ENCODE measurements around the gene QRICH2.
A peak's percentile ranks its signal among the peaks of the same experiment; 100 is the strongest.
"Not testable (repeated sequence)": the region's sequence is repeated elsewhere in the genome, so short reads cannot be mapped to it uniquely, and the experiment has no call there.

QRICH2 gene

DNA sequence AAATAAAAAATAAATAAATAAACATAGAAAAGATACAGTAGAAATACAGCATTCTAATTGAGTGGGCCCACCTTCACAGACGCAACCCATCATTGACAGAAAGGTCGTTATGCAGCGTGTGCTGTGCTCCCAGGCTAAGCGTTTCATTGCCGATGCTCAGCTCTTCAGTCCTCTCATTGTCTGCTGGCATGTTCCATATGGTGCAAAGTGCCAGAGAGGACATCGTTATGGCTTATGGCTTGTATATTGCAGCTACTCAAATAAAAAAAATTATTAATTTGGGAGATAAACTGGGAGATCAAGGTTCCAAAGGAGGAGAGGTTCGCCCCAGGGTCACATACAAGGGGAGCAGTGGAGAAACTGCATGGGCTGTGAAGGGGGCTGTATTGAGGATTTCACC lies 54.2 kb downstream of the QRICH2 start:
- H3K4me3 ChIP-seq (ENCODE audit: extremely low read depth, insufficient read depth, low read length, poor library complexity, severe bottlenecking): no peak overlapping the region
- H3K36me3 ChIP-seq (ENCODE audit: control insufficient read depth, insufficient read depth, low read length): no peaks in the 10 kb centered on the region
- H3K9me3 ChIP-seq (ENCODE audit: control insufficient read depth, low read length): no peaks in the 10 kb centered on the region

DNA sequence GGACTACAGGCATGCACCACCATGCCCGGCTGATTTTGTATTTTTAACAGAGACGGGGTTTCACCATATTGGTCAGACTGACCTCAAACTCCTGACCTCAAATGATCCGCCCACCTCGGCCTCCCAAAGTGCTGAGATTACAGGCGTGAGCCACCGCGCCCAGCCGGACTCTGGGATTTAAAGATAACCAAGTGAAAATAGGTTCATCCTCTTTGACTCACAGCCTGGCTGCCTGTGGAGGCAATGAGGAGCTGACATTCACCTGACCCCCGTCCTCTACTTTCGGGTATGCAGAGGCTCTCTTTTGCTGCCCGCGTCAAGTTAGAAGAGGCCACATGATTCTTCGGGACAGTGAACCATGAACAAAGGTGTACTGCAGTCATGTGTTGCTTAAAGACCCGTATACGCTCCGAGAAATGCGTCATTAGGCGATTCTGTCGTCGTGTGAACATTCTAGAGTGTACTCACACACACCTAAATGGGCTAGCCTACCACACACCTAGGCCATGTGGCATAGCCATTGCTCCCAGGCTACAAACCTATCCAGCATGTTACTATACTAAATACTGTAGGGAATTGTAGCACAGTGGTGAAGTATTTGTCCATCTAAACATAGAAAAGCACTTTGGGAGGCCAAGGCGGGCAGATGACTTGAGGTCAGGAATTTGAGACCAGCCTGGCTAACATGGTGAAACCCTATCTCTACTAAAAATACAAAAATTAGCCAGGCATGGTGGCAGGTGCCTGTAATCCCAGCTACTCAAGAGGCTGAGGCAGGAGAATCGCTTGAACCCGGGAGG lies 54.9 kb downstream of the QRICH2 start:
- H3K4me3 ChIP-seq (ENCODE audit: extremely low read depth, insufficient read depth, low read length, poor library complexity, severe bottlenecking); H3K9me3 ChIP-seq (ENCODE audit: control insufficient read depth, low read length); H3K27ac ChIP-seq (ENCODE audit: low read depth, low read length, severe bottlenecking); H3K36me3 ChIP-seq (ENCODE audit: control insufficient read depth, insufficient read depth, low read length): not testable (repeated sequence)
- WGBS, 2 experiments (ENCODE audit: insufficient coverage in 2 of 2): 95 to 97% methylated on average over 20 to 21 of the region's 23 CpGs
- H3K4me1 ChIP-seq (ENCODE audit: control insufficient read depth, insufficient read depth, low read length, poor library complexity, severe bottlenecking): peaks cover 12% of the 10 kb centered on the region

More for the DNA sequence above, 54.2 kb downstream of the QRICH2 start:
- H3K4me1 ChIP-seq (ENCODE audit: control insufficient read depth, insufficient read depth, low read length, poor library complexity, severe bottlenecking): peaks cover 12% of the 10 kb centered on the region
- 94 to 98% methylated on average over 5 to 6 of the region's 7 CpGs for WGBS, 2 experiments (ENCODE audit: insufficient coverage in 2 of 2)
- no peak overlapping the region for H3K27ac ChIP-seq (ENCODE audit: low read depth, low read length, severe bottlenecking)

DNA sequence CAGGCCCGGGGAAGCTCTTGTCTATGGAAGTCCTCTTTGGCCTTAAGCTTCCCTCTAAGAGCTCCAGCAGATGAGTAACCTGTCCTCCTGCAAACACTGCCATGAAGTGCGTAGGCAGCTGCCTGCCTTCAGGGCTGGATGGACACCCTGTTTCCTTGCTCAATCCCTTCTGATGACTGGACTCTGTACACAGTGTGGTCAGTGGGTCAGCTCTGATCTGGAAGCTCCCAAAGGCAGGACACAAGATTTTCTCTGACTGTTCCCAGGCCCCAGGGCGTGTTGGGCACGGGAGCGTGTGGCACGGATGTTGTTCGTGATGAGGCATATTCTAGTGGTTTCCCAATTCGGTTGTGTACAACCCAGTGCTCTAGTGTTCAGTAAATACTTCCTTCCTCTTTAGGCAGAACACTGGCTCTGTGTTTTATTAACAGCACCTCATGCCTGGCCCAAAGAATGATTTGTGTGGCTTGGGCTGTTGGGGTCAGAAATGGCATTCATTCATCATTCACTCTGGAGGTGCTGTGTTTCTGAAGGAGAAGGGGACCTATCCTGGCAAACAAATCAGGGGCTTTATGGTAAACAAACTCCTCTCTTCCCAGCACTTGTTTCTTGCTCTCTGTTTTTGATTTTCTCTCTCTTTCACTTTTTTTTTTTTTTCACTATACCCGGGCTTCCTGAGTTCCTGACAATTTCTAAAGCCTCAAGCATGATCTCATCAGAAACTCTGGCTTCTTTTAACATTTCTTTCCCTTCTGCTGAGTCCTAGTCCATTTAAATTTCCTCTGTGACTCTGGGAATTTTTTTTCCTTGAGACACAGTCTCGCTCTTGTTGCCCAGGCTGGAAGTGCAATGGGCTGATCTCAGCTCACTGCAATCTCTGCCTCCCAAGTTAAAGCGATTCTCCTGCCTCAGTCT lies 55.8 kb downstream of the QRICH2 start:
- H3K36me3 ChIP-seq (ENCODE audit: control insufficient read depth, insufficient read depth, low read length): no peaks in the 10 kb centered on the region
- H3K4me1 ChIP-seq (ENCODE audit: control insufficient read depth, insufficient read depth, low read length, poor library complexity, severe bottlenecking): peaks cover 12% of the 10 kb centered on the region
- WGBS, 2 experiments (ENCODE audit: insufficient coverage in 2 of 2): 86 to 88% methylated on average over 11 of the region's 11 CpGs
- H3K4me3 ChIP-seq (ENCODE audit: extremely low read depth, insufficient read depth, low read length, poor library complexity, severe bottlenecking): no peak overlapping the region
- H3K27ac ChIP-seq (ENCODE audit: low read depth, low read length, severe bottlenecking): peak overlapping the region; percentile 71
- no peaks in the 10 kb centered on the region for H3K9me3 ChIP-seq (ENCODE audit: control insufficient read depth, low read length)

DNA sequence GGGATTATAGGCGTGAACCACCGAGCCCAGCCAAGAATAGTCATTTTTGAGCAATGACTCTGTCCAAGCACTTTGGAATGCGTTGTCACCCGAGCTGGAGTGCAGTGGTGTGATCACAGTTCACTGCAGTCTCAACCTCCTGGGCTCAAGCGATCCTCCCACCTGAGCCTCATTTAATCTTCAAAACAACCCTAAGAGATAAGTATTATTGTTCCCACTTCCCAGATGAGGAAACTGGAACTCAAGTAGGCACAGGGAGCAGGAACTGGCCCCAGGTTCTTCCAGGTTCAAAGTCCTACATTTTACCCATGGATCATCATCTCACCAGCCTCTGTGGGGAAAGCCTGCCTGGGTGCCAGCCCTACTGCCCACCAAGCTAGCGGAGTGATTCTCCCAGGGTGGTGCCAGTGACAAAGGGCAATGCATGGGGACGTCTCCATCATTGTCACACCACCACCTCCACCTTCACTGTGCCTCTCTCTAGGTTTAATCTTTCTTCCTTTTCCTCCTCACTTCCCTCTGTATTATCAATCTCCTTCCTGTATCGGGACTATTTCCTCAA lies 56.5 kb downstream of the QRICH2 start:
- 89 to 92% methylated on average over 7 to 8 of the region's 8 CpGs for WGBS, 2 experiments (ENCODE audit: insufficient coverage in 2 of 2)

DNA sequence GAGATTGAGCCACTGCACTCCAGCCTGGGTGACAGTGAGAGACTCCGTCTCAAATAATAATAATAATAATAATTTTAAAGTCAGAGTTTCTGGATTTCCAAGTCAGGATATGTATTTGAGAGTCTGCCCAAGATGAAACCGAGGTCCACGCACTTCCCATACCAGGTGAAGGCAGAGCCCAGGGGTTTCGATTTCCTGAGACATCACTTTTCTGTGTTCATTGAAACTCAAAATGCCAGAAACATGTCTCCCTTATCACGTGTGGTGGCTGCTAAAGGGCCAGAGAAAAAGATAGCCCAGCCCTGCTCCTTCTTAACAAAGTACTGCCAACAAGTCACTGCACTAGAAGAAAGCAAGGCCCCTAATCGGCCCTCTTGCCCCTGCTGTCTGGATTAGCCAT lies 57.9 kb downstream of the QRICH2 start:
- Histone ChIP-seq H3K4me3 (ENCODE audit: extremely low read depth, insufficient read depth, low read length, poor library complexity, severe bottlenecking) (no peak overlapping the region), H3K27ac (ENCODE audit: low read depth, low read length, severe bottlenecking) (no peak overlapping the region), H3K36me3 (ENCODE audit: control insufficient read depth, insufficient read depth, low read length) (no peaks in the 10 kb centered on the region), H3K9me3 (ENCODE audit: control insufficient read depth, low read length) (no peaks in the 10 kb centered on the region), H3K4me1 (ENCODE audit: control insufficient read depth, insufficient read depth, low read length, poor library complexity, severe bottlenecking) (peaks cover 12% of the 10 kb centered on the region)
- 89 to 93% methylated on average over 5 of the region's 6 CpGs for WGBS, 2 experiments (ENCODE audit: insufficient coverage in 2 of 2)

More for the DNA sequence above, 56.5 kb downstream of the QRICH2 start:
- H3K4me1 ChIP-seq (ENCODE audit: control insufficient read depth, insufficient read depth, low read length, poor library complexity, severe bottlenecking): peaks cover 12% of the 10 kb centered on the region
- H3K9me3 ChIP-seq (ENCODE audit: control insufficient read depth, low read length): no peaks in the 10 kb centered on the region
- no peak overlapping the region for H3K4me3 ChIP-seq (ENCODE audit: extremely low read depth, insufficient read depth, low read length, poor library complexity, severe bottlenecking)
- peak overlapping the region; percentile 71 for H3K27ac ChIP-seq (ENCODE audit: low read depth, low read length, severe bottlenecking)
- no peaks in the 10 kb centered on the region for H3K36me3 ChIP-seq (ENCODE audit: control insufficient read depth, insufficient read depth, low read length)

DNA sequence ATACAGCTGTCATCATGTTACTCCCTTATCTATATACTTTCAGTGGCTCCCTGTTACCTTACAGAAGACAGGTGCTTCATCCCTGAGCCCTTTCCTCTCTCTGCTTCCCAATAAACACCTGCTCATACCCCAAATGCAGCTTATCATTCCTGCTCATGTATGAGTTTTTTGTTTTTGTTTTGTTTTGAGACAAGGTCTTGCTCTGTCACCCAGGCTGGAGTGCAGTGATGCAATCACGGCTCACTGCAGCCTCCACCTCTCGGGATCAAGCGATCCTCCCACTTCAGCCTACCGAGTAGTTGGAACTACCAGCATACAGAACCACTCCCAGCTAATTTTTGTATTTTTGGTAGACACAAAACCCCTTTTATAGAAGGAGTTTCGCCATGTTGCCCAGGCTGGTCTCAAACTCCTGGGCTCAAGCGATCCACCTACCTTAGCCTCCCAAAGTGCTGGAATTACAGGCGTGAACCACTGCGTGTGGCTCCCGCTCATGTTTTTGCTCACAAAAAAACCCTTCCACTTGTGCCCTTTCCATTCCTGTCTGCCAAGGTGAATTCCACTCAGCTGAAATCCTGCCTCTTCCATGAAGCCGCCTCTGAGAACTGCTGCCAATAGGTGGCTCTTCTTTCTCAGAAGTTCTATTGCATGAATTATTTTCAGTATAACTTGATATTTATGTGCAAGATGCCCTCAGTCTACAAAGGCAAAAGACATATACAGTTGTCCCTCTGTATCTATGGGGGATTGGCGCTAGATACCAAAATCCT lies 59.9 kb downstream of the QRICH2 start:
- Histone ChIP-seq H3K36me3 (ENCODE audit: control insufficient read depth, insufficient read depth, low read length) (no peaks in the 10 kb centered on the region), H3K27ac (ENCODE audit: low read depth, low read length, severe bottlenecking) (no peak overlapping the region), H3K4me1 (ENCODE audit: control insufficient read depth, insufficient read depth, low read length, poor library complexity, severe bottlenecking) (peaks cover 12% of the 10 kb centered on the region), H3K4me3 (ENCODE audit: extremely low read depth, insufficient read depth, low read length, poor library complexity, severe bottlenecking) (no peak overlapping the region), H3K9me3 (ENCODE audit: control insufficient read depth, low read length) (no peaks in the 10 kb centered on the region)
- 91 to 96% methylated on average over 7 to 10 of the region's 11 CpGs for WGBS, 2 experiments (ENCODE audit: insufficient coverage in 2 of 2)

DNA sequence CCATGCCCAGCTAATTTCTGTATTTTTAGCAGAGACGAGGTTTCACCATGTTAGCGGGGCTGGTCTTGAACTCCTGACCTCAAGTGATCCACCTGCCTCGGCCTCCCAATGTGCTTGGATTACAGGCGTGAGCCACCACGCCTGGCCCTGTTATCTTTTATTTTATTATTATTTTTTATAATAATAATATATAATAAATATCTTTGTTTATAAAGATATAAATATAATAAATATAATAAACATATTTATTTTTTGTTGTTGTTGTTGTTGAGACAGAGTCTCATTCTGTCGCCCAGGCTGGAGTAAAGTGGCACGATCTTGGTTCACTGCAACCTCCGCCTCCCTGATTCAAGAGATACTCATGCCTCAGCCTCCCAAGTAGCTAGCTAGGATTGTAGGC lies 60.8 kb downstream of the QRICH2 start:
- H3K4me1 ChIP-seq (ENCODE audit: control insufficient read depth, insufficient read depth, low read length, poor library complexity, severe bottlenecking): peaks cover 4% of the 10 kb centered on the region

DNA sequence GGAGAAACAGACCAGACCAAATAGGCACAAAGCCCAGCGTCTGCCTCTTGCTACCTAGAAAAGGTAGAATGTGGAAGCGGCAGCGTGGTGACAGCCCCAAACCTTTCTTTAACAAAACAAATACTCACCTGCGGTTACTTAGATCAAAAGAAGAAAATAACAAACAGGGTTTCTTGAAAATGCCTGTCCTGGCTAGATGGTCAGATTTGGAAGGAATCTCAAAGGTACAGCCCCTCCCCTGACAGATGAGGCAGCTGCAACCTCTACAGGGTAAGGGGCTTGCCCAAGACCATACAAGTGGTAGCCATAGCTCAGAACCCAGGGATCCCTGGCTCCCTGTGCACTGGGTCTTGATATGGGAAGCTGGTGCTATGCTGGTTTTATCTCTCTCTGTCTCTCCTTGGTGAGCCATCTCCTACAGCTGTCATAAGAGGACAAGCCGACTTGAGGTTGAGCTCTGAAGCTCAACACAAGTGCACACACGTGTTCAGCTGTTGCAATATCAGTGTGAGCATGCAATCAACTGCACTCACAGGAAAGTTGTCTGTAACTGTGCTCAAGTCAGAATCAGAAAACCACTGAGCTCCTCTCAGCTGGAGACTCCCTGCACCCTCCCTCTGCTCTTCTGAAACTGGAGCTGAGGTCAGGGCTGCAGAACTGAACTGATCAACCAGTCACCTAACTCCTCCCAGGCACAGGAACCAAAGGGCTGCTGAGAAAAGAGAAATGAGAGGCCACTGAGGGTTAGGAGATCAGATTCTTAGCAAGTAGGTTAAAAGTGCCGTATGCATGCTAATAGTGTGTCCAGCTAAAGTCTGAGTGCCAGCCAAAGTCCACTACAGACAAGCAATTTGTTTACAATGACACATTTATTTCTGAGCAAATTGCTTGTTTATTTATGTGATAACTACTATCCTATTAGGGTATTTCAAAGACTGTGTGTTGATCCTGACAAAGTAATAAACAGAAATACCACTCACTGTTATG lies 61.7 kb downstream of the QRICH2 start:
- no peaks in the 10 kb centered on the region for H3K36me3 ChIP-seq (ENCODE audit: control insufficient read depth, insufficient read depth, low read length)
- no peak overlapping the region for H3K27ac ChIP-seq (ENCODE audit: low read depth, low read length, severe bottlenecking)
- H3K4me1 ChIP-seq (ENCODE audit: control insufficient read depth, insufficient read depth, low read length, poor library complexity, severe bottlenecking): no peaks in the 10 kb centered on the region
- H3K9me3 ChIP-seq (ENCODE audit: control insufficient read depth, low read length): no peaks in the 10 kb centered on the region
- WGBS, 2 experiments (ENCODE audit: insufficient coverage in 2 of 2): 78 to 90% methylated on average over 2 to 5 of the region's 7 CpGs
- no peak overlapping the region for H3K4me3 ChIP-seq (ENCODE audit: extremely low read depth, insufficient read depth, low read length, poor library complexity, severe bottlenecking)

More for the DNA sequence above, 60.8 kb downstream of the QRICH2 start:
- Histone ChIP-seq H3K9me3 (ENCODE audit: control insufficient read depth, low read length) (no peaks in the 10 kb centered on the region), H3K4me3 (ENCODE audit: extremely low read depth, insufficient read depth, low read length, poor library complexity, severe bottlenecking) (no peak overlapping the region), H3K27ac (ENCODE audit: low read depth, low read length, severe bottlenecking) (no peak overlapping the region), H3K36me3 (ENCODE audit: control insufficient read depth, insufficient read depth, low read length) (no peaks in the 10 kb centered on the region)
- 92 to 97% methylated on average over 5 to 6 of the region's 8 CpGs for WGBS, 2 experiments (ENCODE audit: insufficient coverage in 2 of 2)

DNA sequence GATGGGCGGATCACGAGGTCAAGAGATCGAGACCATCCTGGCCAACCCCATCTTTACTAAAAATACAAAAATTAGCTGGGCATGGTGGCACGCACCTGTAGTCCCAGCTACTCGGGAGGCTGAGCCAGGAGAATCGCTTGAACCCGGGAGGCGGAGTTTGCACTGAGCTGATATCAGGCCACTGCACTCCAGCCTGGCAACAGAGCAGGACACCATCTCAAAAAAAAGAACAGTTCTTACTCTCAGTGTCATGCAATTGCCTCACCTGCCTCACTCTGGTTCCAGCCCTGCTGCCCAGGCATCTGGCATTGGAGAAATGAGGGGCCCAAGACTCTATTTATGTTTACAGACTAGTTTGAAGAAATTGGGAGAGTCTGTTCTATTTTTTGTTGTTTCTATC lies 63.4 kb downstream of the QRICH2 start:
- not testable (repeated sequence) for H3K9me3 ChIP-seq (ENCODE audit: control insufficient read depth, low read length); H3K4me1 ChIP-seq (ENCODE audit: control insufficient read depth, insufficient read depth, low read length, poor library complexity, severe bottlenecking); H3K27ac ChIP-seq (ENCODE audit: low read depth, low read length, severe bottlenecking); H3K4me3 ChIP-seq (ENCODE audit: extremely low read depth, insufficient read depth, low read length, poor library complexity, severe bottlenecking); H3K36me3 ChIP-seq (ENCODE audit: control insufficient read depth, insufficient read depth, low read length)
- WGBS, 2 experiments (ENCODE audit: insufficient coverage in 2 of 2): 91 to 92% methylated on average over 5 to 8 of the region's 8 CpGs
